Sigmoid colon (tissue), 7 donors: ENCODE measurements around the gene BIK. TPM values are rescaled to one million over a fixed set of nuclear protein-coding genes. Genes with fewer than 3 reads are reported as not detected.
A peak's percentile ranks its signal among the peaks of the same experiment; 100 is the strongest.

Experiments
- DNase-seq: peaks from one replicate; pipeline ENCODE4 v3.0.0-alpha.2; 2019
- H3K27ac ChIP-seq, 4 donors: fragments of 200-600 bp; sonication (generic); one replicate each; pipeline ENCODE4 v1.5.1; 2016 to 2019; ENCODE audit warnings: mild to moderate bottlenecking in 1 of 4
- H3K27me3 ChIP-seq, 3 donors: fragments of 200-600 bp; sonication (generic); one replicate each; pipeline ENCODE4 v1.5.1; 2019; ENCODE audit warnings: mild to moderate bottlenecking in 1 of 3
- H3K36me3 ChIP-seq, 4 donors: fragments of 200-600 bp; sonication (generic); one replicate each; pipeline ENCODE4 v1.5.1; 2016 to 2019
- H3K4me1 ChIP-seq, 4 donors: fragments of 200-600 bp; sonication (generic); one replicate each; pipeline ENCODE4 v1.5.1; 2017 to 2019
- H3K4me3 ChIP-seq, 4 donors: fragments of 200-600 bp; sonication (generic); one replicate each; pipeline ENCODE4 v1.5.1; 2017 to 2019; ENCODE audit warnings: mild to moderate bottlenecking in 2 of 4, moderate library complexity in 1 of 4
- H3K9me3 ChIP-seq, 4 donors: fragments of 200-600 bp in 3 of 4; sonication (generic) in 3 of 4; one replicate each; pipeline versions ENCODE4 v1.5.1 to v1.6.1; 2013 to 2019
- EP300 ChIP-seq, 4 donors: sonication (generic); formaldehyde crosslinking; IDR thresholded peaks; one replicate each; pipeline ENCODE4 v1.6.1; 2017; ENCODE audit warnings: antibody characterized with exemption in 4 of 4
- POLR2A ChIP-seq, 2 donors: fragments of 450-650 bp; IDR thresholded peaks; one replicate each; pipeline ENCODE4 v1.6.1; 2016; ENCODE audit warnings: antibody characterized with exemption in 2 of 2, mild to moderate bottlenecking in 2 of 2, moderate library complexity in 2 of 2
- POLR2AphosphoS5 ChIP-seq, 4 donors: sonication (generic); formaldehyde crosslinking; IDR thresholded peaks; one replicate each; pipeline ENCODE4 v1.6.1; 2017; ENCODE audit warnings: antibody characterized with exemption in 4 of 4
- WGBS, 2 donors: extraction: QIAGEN DNeasy Blood & Tissue Kit; methylation state at CpG; one replicate each; pipeline ENCODE4 v1.1.7; 2013; 5-methylcytosine and 5-hydroxymethylcytosine counted together
- intact Hi-C: fragments of 100-400 bp; cut with DNase I; formaldehyde crosslinking; loops from one replicate; pipeline ENCODE4 v1.15.1; 2023
- polyA plus RNA-seq, 3 donors: library from polyadenylated mRNA; stranded (reverse); fragments of 200-250 nt; gene quantifications; one replicate each; pipeline ENCODE4 v1.2.3, GENCODE V29; 2013
- total RNA-seq, 4 donors: library from RNA; depleted of rRNA; stranded (reverse); fragments of >200 nt; gene quantifications; one replicate each; pipeline ENCODE4 v1.1.0, GENCODE V29; 2016
- TF ChIP-seq, protein P1 (sequence below), 4 experiments: fragments of 450-650 bp in 3 of 4; fragments of 200-600 bp in 1 of 4; IDR thresholded peaks; one replicate each; pipeline ENCODE4 v1.5.1; 2016 to 2019; ENCODE audit warnings: antibody characterized with exemption in 4 of 4, mild to moderate bottlenecking in 3 of 4, moderate library complexity in 2 of 4
- donor health status: healthy with polysubstance abuse.
- donor health status: Bipolar disorder and iron deficiency.
- donor health status: healthy.

BIK gene
- total and polyA plus RNA-seq, 7 donors = 29.6 to 39.1 (median 35.4) TPM; not detected in 4

- H3K27ac ChIP-seq = peak overlapping the region in 1 of 4 donors; percentile 37
Measured at GRCh38 chr22:43153899-43154298, 43.3 kb downstream of the BIK start.

DNA sequence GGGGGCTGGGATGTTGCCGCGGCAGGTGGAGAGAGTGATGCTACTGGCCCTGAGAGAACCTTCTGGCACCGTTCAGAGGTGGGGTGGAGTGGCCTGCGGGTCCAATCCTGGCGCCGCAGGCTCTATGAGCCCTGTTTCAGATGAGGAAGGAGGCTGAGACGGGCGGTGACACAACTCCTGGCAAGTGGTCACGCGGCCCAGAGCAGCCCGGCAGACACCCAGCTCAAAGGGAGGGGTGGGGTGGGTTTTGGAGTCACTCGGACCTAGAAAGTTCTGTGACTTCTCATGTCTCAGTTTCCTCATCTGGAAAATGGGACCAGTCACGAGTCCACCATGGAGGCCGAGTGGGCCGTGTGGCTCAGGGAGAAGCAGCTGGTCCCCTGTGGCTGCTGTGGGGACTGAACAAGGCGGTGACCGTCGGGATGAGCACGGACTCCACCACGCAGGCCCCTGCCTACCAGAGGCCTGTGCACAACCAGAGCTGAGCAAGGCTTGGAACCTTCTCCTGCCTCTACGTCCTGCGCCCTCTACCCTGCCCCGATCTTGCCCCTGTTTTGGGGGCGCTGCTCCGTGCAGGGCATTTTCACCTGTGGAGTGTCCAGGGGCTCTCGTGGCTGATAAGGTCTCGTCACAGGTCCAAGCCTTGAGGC is 44.5 kb downstream of the BIK start:
- intact Hi-C loops = no loop called here
- Histone ChIP-seq H3K9me3 (no peaks in the 10 kb centered on the region), H3K4me3 (no peak overlapping the region), H3K27me3 (no peaks in the 10 kb centered on the region), H3K36me3 (no peaks in the 10 kb centered on the region), H3K27ac (no peak overlapping the region), H3K4me1 (peaks cover 0 to 29% (median 23%) of the 10 kb centered on the region in 4 donors)
- TF ChIP-seq, protein P1, sequence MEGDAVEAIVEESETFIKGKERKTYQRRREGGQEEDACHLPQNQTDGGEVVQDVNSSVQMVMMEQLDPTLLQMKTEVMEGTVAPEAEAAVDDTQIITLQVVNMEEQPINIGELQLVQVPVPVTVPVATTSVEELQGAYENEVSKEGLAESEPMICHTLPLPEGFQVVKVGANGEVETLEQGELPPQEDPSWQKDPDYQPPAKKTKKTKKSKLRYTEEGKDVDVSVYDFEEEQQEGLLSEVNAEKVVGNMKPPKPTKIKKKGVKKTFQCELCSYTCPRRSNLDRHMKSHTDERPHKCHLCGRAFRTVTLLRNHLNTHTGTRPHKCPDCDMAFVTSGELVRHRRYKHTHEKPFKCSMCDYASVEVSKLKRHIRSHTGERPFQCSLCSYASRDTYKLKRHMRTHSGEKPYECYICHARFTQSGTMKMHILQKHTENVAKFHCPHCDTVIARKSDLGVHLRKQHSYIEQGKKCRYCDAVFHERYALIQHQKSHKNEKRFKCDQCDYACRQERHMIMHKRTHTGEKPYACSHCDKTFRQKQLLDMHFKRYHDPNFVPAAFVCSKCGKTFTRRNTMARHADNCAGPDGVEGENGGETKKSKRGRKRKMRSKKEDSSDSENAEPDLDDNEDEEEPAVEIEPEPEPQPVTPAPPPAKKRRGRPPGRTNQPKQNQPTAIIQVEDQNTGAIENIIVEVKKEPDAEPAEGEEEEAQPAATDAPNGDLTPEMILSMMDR (IDR thresholded peaks at IDR 0.05) = no peak
- TF ChIP-seq POLR2A (IDR thresholded peaks at IDR 0.05) (no peak), EP300 (IDR thresholded peaks at IDR 0.05) (no peak), POLR2AphosphoS5 (IDR thresholded peaks at IDR 0.05) (no peak)
- WGBS, 2 donors = 83 to 87% methylated on average over 27 of the region's 27 CpGs
- DNase-seq = no peak

More at GRCh38 chr22:43153899-43154298, 43.3 kb downstream of the BIK start:
- TF ChIP-seq POLR2A (IDR thresholded peaks at IDR 0.05) = no peak
- TF ChIP-seq, protein P1 (IDR thresholded peaks at IDR 0.05) = no peak
- no peak for TF ChIP-seq POLR2AphosphoS5 (IDR thresholded peaks at IDR 0.05)
- TF ChIP-seq EP300 (IDR thresholded peaks at IDR 0.05) = no peak
- Histone ChIP-seq H3K9me3 (no peaks in the 10 kb centered on the region), H3K27me3 (no peaks in the 10 kb centered on the region), H3K4me1 (peaks cover 0 to 29% (median 23%) of the 10 kb centered on the region in 4 donors), H3K4me3 (no peak overlapping the region), H3K36me3 (no peaks in the 10 kb centered on the region)
- intact Hi-C loops = loop anchor here (2.0 kb wide), 1 partner anchor 33 kb away; the partner anchor contains the start of gene TTLL12
- DNase-seq = no peak
- 63 to 74% methylated on average over 9 of the region's 9 CpGs for WGBS, 2 donors

DNA sequence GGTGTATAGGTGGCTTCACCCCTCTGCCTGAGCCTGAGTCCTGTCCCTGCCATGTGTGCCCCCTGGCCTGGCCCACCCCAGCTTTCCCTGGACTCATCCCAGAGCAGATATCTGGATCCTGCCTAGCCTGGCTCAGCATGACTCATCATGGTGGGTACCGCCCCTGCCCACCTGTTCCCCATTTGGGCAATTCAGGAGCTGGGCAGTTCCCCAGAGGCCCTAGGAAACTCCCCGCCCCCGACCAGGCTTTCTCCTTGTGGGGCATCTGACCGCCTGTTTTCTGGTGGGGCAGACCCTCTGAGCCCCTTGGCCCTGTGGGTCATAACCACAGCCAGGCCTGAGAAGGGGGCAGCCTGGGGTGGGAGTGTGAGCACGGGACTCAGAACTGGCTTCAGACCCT is 45.2 kb downstream of the BIK start:
- no peak overlapping the region for H3K27ac ChIP-seq
- intact Hi-C loops = no loop called here
- no peak for DNase-seq

GRCh38 chr22:43156413-43156812 is 45.9 kb downstream of the BIK start:
- peaks cover 0 to 19% (median 14%) of the 10 kb centered on the region in 4 donors for H3K4me1 ChIP-seq
- peaks cover 0 to 5% (median 0%) of the 10 kb centered on the region in 4 donors for H3K36me3 ChIP-seq
- no peaks in the 10 kb centered on the region for H3K9me3 ChIP-seq
- intact Hi-C loops = no loop called here
- H3K27me3 ChIP-seq = no peaks in the 10 kb centered on the region
- TF ChIP-seq POLR2A (IDR thresholded peaks at IDR 0.05) (no peak), POLR2AphosphoS5 (IDR thresholded peaks at IDR 0.05) (no peak), EP300 (IDR thresholded peaks at IDR 0.05) (no peak)
- TF ChIP-seq, protein P1 (IDR thresholded peaks at IDR 0.05) = no peak
- no peak overlapping the region for H3K27ac ChIP-seq
- DNase-seq = no peak
- no peak overlapping the region for H3K4me3 ChIP-seq
- WGBS, 2 donors = 87 to 89% methylated on average over 12 of the region's 12 CpGs

More for the DNA sequence above, 45.2 kb downstream of the BIK start:
- H3K9me3 ChIP-seq = no peaks in the 10 kb centered on the region
- H3K4me1 ChIP-seq = peaks cover 0 to 24% (median 18%) of the 10 kb centered on the region in 4 donors
- TF ChIP-seq, protein P1 (IDR thresholded peaks at IDR 0.05) = no peak
- TF ChIP-seq EP300 (IDR thresholded peaks at IDR 0.05) = no peak
- no peak for TF ChIP-seq POLR2AphosphoS5 (IDR thresholded peaks at IDR 0.05)
- no peak for TF ChIP-seq POLR2A (IDR thresholded peaks at IDR 0.05)
- no peak overlapping the region for H3K4me3 ChIP-seq
- peaks cover 0 to under 1% (median 0%) of the 10 kb centered on the region in 4 donors for H3K36me3 ChIP-seq
- no peaks in the 10 kb centered on the region for H3K27me3 ChIP-seq
- WGBS, 2 donors = 76 to 78% methylated on average over 5 of the region's 5 CpGs
